GM23248 (cell line): ENCODE results near the gene CDCA8. TPM values are rescaled to one million over a fixed set of nuclear protein-coding genes. Genes with fewer than 3 reads are reported as not detected.

Source experiments
- DNase-seq: peaks from one replicate; pipeline ENCODE4 v3.0.0-alpha.2; 2015
- H2AFZ ChIP-seq: fragments of 200-600 bp; sonication (generic); 2 replicates; pipeline ENCODE4 v1.6.1; 2016; ENCODE audit warnings: antibody characterized with exemption
- H3F3A ChIP-seq: fragments of 200-600 bp; sonication (generic); 2 replicates; pipeline ENCODE4 v1.6.1; 2016; ENCODE audit warnings: mild to moderate bottlenecking, antibody characterized with exemption, mixed run types; ENCODE audit not compliant: insufficient read depth
- H3K27ac ChIP-seq: fragments of 200-600 bp; sonication (generic); 2 replicates; pipeline ENCODE4 v1.5.1; 2016; ENCODE audit warnings: mild to moderate bottlenecking
- H3K27me3 ChIP-seq: fragments of 200-600 bp; sonication (generic); replicated peaks from 2 replicates; pipeline ENCODE4 v1.6.1; 2016; ENCODE audit warnings: mild to moderate bottlenecking; ENCODE audit not compliant: insufficient read depth
- H3K36me3 ChIP-seq: fragments of 200-600 bp; sonication (generic); 2 replicates; pipeline ENCODE4 v1.6.1; 2016; ENCODE audit warnings: low read depth, mild to moderate bottlenecking
- H3K4me1 ChIP-seq: fragments of 200-600 bp; sonication (generic); 2 replicates; pipeline ENCODE4 v1.6.1; 2016; ENCODE audit warnings: mild to moderate bottlenecking; ENCODE audit not compliant: insufficient read depth
- H3K4me2 ChIP-seq: fragments of 200-600 bp; sonication (generic); one replicate; pipeline ENCODE4 v1.6.1; 2016; ENCODE audit warnings: mild to moderate bottlenecking; ENCODE audit not compliant: unreplicated experiment
- H3K4me3 ChIP-seq: fragments of 200-600 bp; sonication (generic); 2 replicates; pipeline ENCODE4 v1.5.1; 2016; ENCODE audit warnings: mild to moderate bottlenecking
- H3K79me2 ChIP-seq: fragments of 200-600 bp; sonication (generic); 2 replicates; pipeline ENCODE4 v1.6.1; 2016; ENCODE audit warnings: mild to moderate bottlenecking; ENCODE audit not compliant: insufficient read depth
- H3K9ac ChIP-seq: fragments of 200-600 bp; sonication (generic); 2 replicates; pipeline ENCODE4 v1.6.1; 2016; ENCODE audit warnings: mild to moderate bottlenecking
- H3K9me2 ChIP-seq: fragments of 200-600 bp; sonication (generic); 2 replicates; pipeline ENCODE4 v1.6.1; 2016; ENCODE audit warnings: mixed run types, mild to moderate bottlenecking, moderate library complexity; ENCODE audit not compliant: insufficient read depth
- H3K9me3 ChIP-seq: fragments of 200-600 bp; sonication (generic); one replicate; pipeline ENCODE4 v1.6.1; 2017; ENCODE audit warnings: low read depth
- H4K20me1 ChIP-seq: fragments of 200-600 bp; sonication (generic); 2 replicates; pipeline ENCODE4 v1.6.0; 2016; ENCODE audit not compliant: insufficient read depth
- EZH2 ChIP-seq: fragments of 200-600 bp; sonication (generic); IDR thresholded peaks from 2 replicates; pipeline ENCODE4 v1.6.1; 2018; ENCODE audit warnings: antibody characterized with exemption, mild to moderate bottlenecking; ENCODE audit not compliant: insufficient read depth, poor library complexity, severe bottlenecking
- EZH2phosphoT487 ChIP-seq: fragments of 200-600 bp; sonication (generic); IDR thresholded peaks from 2 replicates; pipeline ENCODE4 v1.6.1; 2018; ENCODE audit warnings: antibody characterized with exemption, moderate library complexity, mild to moderate bottlenecking, low read depth; ENCODE audit not compliant: insufficient read depth
- WGBS, 2 experiments: methylation state at CpG; one replicate each; pipeline ENCODE4 v1.1.6; 2015 to 2017; ENCODE audit warnings: low lambda C conversion rate in 2 of 2, low coverage in 1 of 2; ENCODE audit errors: missing lambda C conversion rate in 2 of 2; 5-methylcytosine and 5-hydroxymethylcytosine counted together
- in situ Hi-C: fragments of 300-500 bp; cut with MboI; formaldehyde crosslinking; loops from 2 replicates; pipeline ENCODE4 v1.15.0; 2020
- polyA plus RNA-seq: library from polyadenylated mRNA; unstranded; fragments of >200 nt; fragmentation: Nextera tagmentation; extraction: Ambion mirVana; gene quantifications from 2 replicates; pipeline ENCODE4 v1.2.1, GENCODE V29; 2016
- total RNA-seq: library from RNA; depleted of rRNA; stranded (reverse); fragments of >200 nt; shearing (Covaris generic); gene quantifications from 2 replicates; pipeline ENCODE4 v1.2.3, GENCODE V29; 2014

Gene CDCA8
- total and polyA plus RNA-seq, 2 experiments from 2014 or later, result 4.4 to 15.4 TPM

- Histone ChIP-seq H3K9ac (peak overlapping the region; percentile 22; the same call in 1 of the 2 replicates), H3F3A (peaks cover 15% of the 10 kb centered on the region; the same call in 1 of the 2 replicates), H3K4me1 (peaks cover 11% of the 10 kb centered on the region), H4K20me1 (no peaks in the 10 kb centered on the region), H3K27me3 (no peaks in the 10 kb centered on the region), H2AFZ (peak overlapping the region; percentile 72), H3K9me2 (no peaks in the 10 kb centered on the region), H3K79me2 (no peaks in the 10 kb centered on the region), H3K9me3 (no peaks in the 10 kb centered on the region), H3K27ac (peak overlapping the region; percentile 67), H3K4me2 (peak overlapping the region; percentile 17), H3K36me3 (no peaks in the 10 kb centered on the region; the same call in 1 of the 2 replicates), H3K4me3 (0 out of 2 replicates have a peak overlapping the region, but pooled peaks have one; percentile 12)
- TF ChIP-seq EZH2, result no peak
- TF ChIP-seq EZH2phosphoT487, result no peak
- 46% methylated on average over 8 of the region's 8 CpGs for WGBS, 2 experiments
- in situ Hi-C loops, result no loop called here
- peak; percentile 67 for DNase-seq
Observed at GRCh38 chr1:37705399-37705798, 13.1 kb downstream of the CDCA8 start.

GRCh38 chr1:37708471-37708870 lies 16.2 kb downstream of the CDCA8 start:
- no peak overlapping the region for H2AFZ ChIP-seq
- H3K9me2 ChIP-seq, result no peaks in the 10 kb centered on the region
- no peaks in the 10 kb centered on the region for H4K20me1 ChIP-seq
- H3K36me3 ChIP-seq, result no peaks in the 10 kb centered on the region; the same call in 1 of the 2 replicates
- no peak for TF ChIP-seq EZH2
- TF ChIP-seq EZH2phosphoT487, result no peak
- in situ Hi-C loops, result no loop called here
- H3K9me3 ChIP-seq, result no peaks in the 10 kb centered on the region
- no peak overlapping the region for H3K4me3 ChIP-seq
- no peak overlapping the region for H3K4me2 ChIP-seq
- H3K4me1 ChIP-seq, result peaks cover 11% of the 10 kb centered on the region
- peaks cover 15% of the 10 kb centered on the region; the same call in 1 of the 2 replicates for H3F3A ChIP-seq
- no peak overlapping the region for H3K27ac ChIP-seq
- no peaks in the 10 kb centered on the region for H3K79me2 ChIP-seq
- no peaks in the 10 kb centered on the region for H3K27me3 ChIP-seq
- no peak for DNase-seq
- no peak overlapping the region for H3K9ac ChIP-seq
- WGBS, 2 experiments, result 83 to 89% methylated on average over 4 of the region's 4 CpGs

GRCh38 chr1:37714226-37714625 lies 21.9 kb downstream of the CDCA8 start:
- H3K36me3 ChIP-seq, result no peaks in the 10 kb centered on the region; the same call in 1 of the 2 replicates
- no peaks in the 10 kb centered on the region for H3K9me2 ChIP-seq
- no peak overlapping the region for H3K4me3 ChIP-seq
- in situ Hi-C loops, result no loop called here
- no peak overlapping the region for H3K27ac ChIP-seq
- H2AFZ ChIP-seq, result no peak overlapping the region
- H4K20me1 ChIP-seq, result no peaks in the 10 kb centered on the region
- H3K4me2 ChIP-seq, result no peak overlapping the region
- WGBS, 2 experiments, result 78 to 93% methylated on average over 8 of the region's 8 CpGs
- H3K27me3 ChIP-seq, result no peaks in the 10 kb centered on the region
- no peaks in the 10 kb centered on the region for H3F3A ChIP-seq
- H3K9ac ChIP-seq, result no peak overlapping the region
- no peak for DNase-seq
- H3K79me2 ChIP-seq, result no peaks in the 10 kb centered on the region
- H3K4me1 ChIP-seq, result no peaks in the 10 kb centered on the region
- H3K9me3 ChIP-seq, result no peaks in the 10 kb centered on the region
- TF ChIP-seq EZH2 (no peak), EZH2phosphoT487 (no peak)

GRCh38 chr1:37714689-37715088 lies 22.4 kb downstream of the CDCA8 start:
- Histone ChIP-seq H3K4me3 (no peak overlapping the region), H4K20me1 (no peaks in the 10 kb centered on the region), H3K4me2 (no peak overlapping the region), H3K4me1 (no peaks in the 10 kb centered on the region), H3F3A (no peaks in the 10 kb centered on the region), H3K27me3 (no peaks in the 10 kb centered on the region), H3K36me3 (no peaks in the 10 kb centered on the region), H2AFZ (no peak overlapping the region), H3K9me3 (no peaks in the 10 kb centered on the region), H3K9me2 (no peaks in the 10 kb centered on the region), H3K9ac (no peak overlapping the region), H3K79me2 (no peaks in the 10 kb centered on the region), H3K27ac (no peak overlapping the region)
- DNase-seq, result no peak
- in situ Hi-C loops, result no loop called here
- WGBS, 2 experiments, result 68 to 70% methylated on average over 3 to 4 of the region's 4 CpGs
- TF ChIP-seq EZH2, result no peak
- TF ChIP-seq EZH2phosphoT487, result no peak

GRCh38 chr1:37716321-37716720 lies 24.0 kb downstream of the CDCA8 start:
- TF ChIP-seq EZH2phosphoT487, result no peak
- TF ChIP-seq EZH2, result no peak
- 34 to 44% methylated on average over 4 of the region's 4 CpGs for WGBS, 2 experiments
- no peaks in the 10 kb centered on the region for H3K36me3 ChIP-seq
- H3K9me2 ChIP-seq, result no peaks in the 10 kb centered on the region
- H3K4me1 ChIP-seq, result no peaks in the 10 kb centered on the region
- in situ Hi-C loops, result no loop called here
- H3K27ac ChIP-seq, result no peak overlapping the region
- no peak overlapping the region for H3K4me3 ChIP-seq
- H3K27me3 ChIP-seq, result no peaks in the 10 kb centered on the region
- H2AFZ ChIP-seq, result no peak overlapping the region
- H4K20me1 ChIP-seq, result no peaks in the 10 kb centered on the region
- H3K79me2 ChIP-seq, result no peaks in the 10 kb centered on the region
- H3K4me2 ChIP-seq, result no peak overlapping the region
- H3F3A ChIP-seq, result no peaks in the 10 kb centered on the region
- no peaks in the 10 kb centered on the region for H3K9me3 ChIP-seq
- no peak overlapping the region for H3K9ac ChIP-seq
- no peak for DNase-seq
